ENCODE data around the gene DENND2A.
"Not testable (repeated sequence)": the region's sequence is repeated elsewhere in the genome, so short reads cannot be mapped to it uniquely, and the experiment has no call there.

DENND2A gene

DNA sequence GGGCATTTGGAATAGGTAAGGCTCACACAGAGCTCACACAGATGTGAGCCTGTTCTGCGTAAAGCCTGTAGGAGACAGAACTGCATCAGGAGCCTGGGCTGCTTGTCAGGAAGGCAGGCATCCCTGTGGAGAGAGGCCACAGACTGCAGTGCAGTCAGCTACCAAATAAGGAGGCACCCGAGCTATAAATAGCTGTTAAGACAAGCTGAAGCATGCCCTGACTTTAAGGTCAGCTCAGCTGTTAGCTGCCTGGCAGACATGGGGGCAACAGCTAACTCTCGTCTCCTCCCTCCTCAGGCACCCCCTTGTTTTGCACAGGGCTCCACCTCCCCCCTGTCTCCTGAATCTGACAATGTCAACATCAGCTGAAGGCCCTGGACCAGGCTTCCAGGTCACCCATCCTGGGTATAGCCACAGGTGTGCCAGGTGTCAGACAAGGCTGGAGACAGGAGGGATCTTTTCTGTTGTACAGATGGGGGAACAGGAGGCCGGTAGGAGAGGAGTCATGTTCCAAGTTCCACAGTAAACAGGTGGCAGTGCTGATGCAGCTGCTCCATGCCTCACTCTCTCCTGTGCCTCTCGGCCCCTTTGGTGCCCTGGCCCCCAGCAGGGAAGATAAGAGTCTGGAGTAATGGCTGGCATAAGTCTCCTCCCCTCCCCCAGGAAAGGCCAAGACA lies 133.7 kb downstream of the DENND2A start:
- Histone ChIP-seq H3K4me1 (ENCODE audit: insufficient read depth, low read length) (peaks cover 11% of the 10 kb centered on the region; the same call in 1 of the 2 replicates), H3K9me3 (ENCODE audit: control insufficient read depth, insufficient read depth, low read length) (no peaks in the 10 kb centered on the region), H3K9ac (ENCODE audit: low read depth, low read length) (no peak overlapping the region), H3K36me3 (ENCODE audit: insufficient read depth, low read length) (no peaks in the 10 kb centered on the region)

DNA sequence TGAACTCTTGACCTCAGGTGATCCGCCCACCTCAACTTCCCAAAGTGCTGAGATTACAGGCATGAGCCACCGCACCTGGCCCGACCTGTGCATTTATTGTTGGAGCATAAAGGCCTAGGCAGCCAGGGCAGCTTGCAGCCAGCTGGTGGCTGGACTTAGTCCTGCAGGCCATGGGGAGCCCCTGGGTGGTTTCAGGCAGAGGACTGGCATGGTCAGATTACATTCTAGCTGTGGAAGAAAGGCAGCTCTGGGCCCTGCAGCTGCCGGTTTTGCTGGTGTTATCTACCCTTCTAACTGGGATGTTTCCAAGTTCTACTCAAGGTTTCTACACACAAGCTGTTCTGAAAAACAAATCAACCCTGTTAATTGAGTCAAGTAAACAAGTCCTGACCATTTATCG lies 138.6 kb downstream of the DENND2A start:
- H3K9ac ChIP-seq (ENCODE audit: low read depth, low read length), result no peak overlapping the region
- H3K36me3 ChIP-seq (ENCODE audit: insufficient read depth, low read length), result no peaks in the 10 kb centered on the region
- H3K9me3 ChIP-seq (ENCODE audit: control insufficient read depth, insufficient read depth, low read length), result no peaks in the 10 kb centered on the region

DNA sequence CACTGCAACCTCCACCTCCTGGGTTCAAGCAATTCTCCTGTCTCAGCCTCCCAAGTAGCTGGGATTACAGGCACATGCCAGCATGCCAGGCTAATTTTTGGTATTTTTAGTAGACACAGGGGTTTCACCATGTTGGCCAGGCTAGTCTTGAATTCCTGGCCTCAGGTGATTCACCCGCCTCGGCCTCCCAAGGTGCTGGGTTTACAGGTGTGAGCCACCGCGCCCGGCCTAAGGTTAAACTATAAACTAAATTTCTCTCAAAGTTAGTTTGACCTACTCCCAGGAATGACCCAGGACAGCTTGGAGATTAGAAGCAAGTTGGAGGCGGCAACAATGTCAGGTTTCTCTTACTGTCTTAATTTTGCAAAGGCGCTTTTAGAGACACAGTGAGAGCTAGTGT lies 142.8 kb downstream of the DENND2A start:
- H3K36me3 ChIP-seq (ENCODE audit: insufficient read depth, low read length); H3K4me1 ChIP-seq (ENCODE audit: insufficient read depth, low read length); H3K9me3 ChIP-seq (ENCODE audit: control insufficient read depth, insufficient read depth, low read length); H3K9ac ChIP-seq (ENCODE audit: low read depth, low read length): not testable (repeated sequence)

More for the DNA sequence above, 138.6 kb downstream of the DENND2A start:
- H3K4me1 ChIP-seq (ENCODE audit: insufficient read depth, low read length), result peaks cover 8% of the 10 kb centered on the region; the same call in 1 of the 2 replicates

DNA sequence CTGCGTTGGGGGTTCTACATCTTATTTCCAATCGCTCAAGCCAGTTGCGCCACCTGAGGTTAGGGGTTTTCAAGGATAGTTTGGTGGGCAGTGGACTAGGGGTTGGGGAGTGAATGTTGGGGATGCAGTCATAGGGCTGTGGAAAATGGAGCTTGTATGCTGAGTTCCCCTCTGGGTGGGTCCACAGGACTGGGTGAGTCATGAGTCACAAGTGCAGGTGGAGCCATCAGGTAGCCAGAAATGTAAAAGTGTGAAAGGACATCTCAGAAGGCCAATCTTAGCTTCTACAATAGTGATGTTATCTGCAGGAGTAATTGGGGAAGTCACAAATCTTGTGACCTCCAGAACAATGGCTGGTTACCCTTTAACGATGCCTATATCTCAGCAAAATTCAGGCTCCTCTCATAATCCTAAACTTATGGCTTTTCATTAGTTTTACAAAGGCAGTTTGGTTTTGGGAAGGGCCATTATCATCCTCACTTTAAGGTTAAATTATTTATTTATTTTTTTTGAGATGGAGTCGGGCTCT lies 143.3 kb downstream of the DENND2A start:
- Histone ChIP-seq H3K9me3 (ENCODE audit: control insufficient read depth, insufficient read depth, low read length) (no peaks in the 10 kb centered on the region), H3K4me1 (ENCODE audit: insufficient read depth, low read length) (no peaks in the 10 kb centered on the region), H3K9ac (ENCODE audit: low read depth, low read length) (no peak overlapping the region), H3K36me3 (ENCODE audit: insufficient read depth, low read length) (no peaks in the 10 kb centered on the region)

DNA sequence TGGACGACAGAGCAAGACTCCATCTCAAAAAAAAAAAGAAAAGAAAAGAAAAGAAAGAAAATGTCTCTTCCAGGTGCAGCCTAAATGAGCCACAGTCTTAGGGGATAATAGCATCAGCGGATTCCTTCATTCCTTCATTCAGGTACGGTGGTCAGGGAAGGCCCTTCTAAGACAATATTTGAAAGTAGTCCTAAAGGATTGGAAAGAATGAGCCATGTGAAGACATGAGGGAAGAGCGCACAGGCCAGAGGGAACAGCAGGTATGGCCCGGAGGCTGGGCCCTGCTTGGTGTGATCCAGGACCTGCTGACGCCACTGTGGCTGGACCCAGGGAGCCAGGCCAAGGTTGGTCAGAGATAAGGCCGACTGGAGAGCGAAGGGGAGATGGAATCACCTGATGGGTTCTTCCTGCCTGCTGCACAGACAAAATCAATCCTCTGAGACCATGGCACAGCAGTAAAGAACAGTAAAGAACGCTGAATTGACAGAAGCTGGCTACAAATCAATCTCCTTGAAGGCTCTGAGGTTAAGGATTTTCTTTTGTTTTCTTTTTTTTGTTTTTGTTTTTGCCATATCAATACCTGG lies 145.0 kb downstream of the DENND2A start:
- H3K4me1 ChIP-seq (ENCODE audit: insufficient read depth, low read length), result no peaks in the 10 kb centered on the region
- no peaks in the 10 kb centered on the region for H3K36me3 ChIP-seq (ENCODE audit: insufficient read depth, low read length)
- no peak overlapping the region for H3K9ac ChIP-seq (ENCODE audit: low read depth, low read length)
- no peaks in the 10 kb centered on the region for H3K9me3 ChIP-seq (ENCODE audit: control insufficient read depth, insufficient read depth, low read length)

DNA sequence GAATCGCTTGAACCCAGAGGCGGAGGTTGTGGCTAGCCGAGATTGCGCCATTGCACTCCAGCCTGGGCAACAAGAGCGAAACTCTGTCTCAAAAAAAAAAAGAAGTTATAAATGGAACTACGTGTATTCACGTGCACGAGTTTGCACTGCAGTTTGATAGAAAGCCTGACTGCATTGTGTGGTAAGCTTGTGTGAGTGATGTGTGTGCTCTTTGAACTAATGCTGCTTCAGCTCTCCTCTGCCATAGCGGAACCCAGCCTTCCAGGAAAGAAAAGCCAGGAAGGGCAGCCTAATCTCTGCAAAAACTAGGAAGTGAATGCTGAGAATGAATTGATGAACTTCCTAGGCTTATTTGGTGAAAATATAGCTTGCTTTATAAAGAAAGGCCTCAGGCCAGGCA lies 145.7 kb downstream of the DENND2A start:
- no peaks in the 10 kb centered on the region for H3K4me1 ChIP-seq (ENCODE audit: insufficient read depth, low read length)
- H3K9me3 ChIP-seq (ENCODE audit: control insufficient read depth, insufficient read depth, low read length), result no peaks in the 10 kb centered on the region
- H3K9ac ChIP-seq (ENCODE audit: low read depth, low read length), result no peak overlapping the region
- H3K36me3 ChIP-seq (ENCODE audit: insufficient read depth, low read length), result no peaks in the 10 kb centered on the region

DNA sequence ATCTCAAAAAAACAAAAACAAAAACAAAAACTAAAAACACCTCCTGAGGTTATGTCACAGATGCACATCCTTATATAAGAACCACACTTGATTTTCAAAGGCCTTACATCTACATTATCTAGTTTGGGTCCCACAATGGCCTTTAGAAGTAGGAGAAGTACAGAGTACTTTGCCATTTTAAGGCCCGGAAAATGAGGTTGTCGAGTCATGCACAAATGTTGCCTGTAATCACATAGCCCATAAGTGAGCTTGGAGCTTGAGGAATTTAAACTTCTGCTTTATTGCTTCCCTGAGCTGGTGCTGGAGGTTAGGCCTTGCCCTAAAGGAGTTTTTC lies 151.6 kb downstream of the DENND2A start:
- no peaks in the 10 kb centered on the region for H3K9me3 ChIP-seq (ENCODE audit: control insufficient read depth, insufficient read depth, low read length)

DNA sequence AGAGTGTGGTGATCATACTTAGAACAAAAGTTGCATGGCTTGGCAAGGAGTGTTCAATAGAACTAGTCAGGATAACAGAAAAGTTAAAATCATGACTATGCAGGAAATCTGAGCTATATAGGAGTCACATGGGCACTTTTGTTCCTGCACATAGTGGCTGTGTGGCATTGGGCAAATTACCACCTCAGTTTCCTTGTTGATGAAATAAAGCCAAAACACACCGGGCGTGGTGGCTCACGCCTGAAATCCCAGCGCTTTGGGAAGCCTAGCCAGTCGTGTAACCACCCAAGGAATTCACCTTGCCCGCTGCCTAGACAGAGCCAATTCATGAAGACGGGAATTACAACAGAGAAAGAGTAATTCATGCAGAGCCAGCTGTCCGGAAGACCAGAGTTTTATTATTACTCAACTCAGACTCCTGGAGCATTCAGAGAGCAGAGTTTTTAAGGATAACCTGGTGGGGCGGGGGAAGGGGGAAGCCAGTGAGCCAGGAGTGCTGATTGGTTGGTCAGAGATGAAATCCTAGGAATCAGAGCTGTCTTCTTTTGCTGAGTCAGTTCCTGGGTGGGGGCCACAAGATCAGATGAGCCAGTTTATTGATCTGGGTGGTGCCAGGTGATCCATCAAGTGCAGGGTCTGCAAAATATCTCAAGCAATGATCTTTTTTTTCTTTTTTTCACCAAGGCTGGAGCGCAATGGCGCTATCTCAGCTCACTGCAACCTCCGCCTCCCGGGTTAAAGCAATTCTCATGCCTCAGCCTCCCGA lies 154.9 kb downstream of the DENND2A start:
- H3K9me3 ChIP-seq (ENCODE audit: control insufficient read depth, insufficient read depth, low read length), result no peaks in the 10 kb centered on the region
- H3K9ac ChIP-seq (ENCODE audit: low read depth, low read length), result no peak overlapping the region

More for the DNA sequence above, 151.6 kb downstream of the DENND2A start:
- Histone ChIP-seq H3K9ac (ENCODE audit: low read depth, low read length) (no peak overlapping the region), H3K36me3 (ENCODE audit: insufficient read depth, low read length) (no peaks in the 10 kb centered on the region), H3K4me1 (ENCODE audit: insufficient read depth, low read length) (peaks cover 16% of the 10 kb centered on the region)

DNA sequence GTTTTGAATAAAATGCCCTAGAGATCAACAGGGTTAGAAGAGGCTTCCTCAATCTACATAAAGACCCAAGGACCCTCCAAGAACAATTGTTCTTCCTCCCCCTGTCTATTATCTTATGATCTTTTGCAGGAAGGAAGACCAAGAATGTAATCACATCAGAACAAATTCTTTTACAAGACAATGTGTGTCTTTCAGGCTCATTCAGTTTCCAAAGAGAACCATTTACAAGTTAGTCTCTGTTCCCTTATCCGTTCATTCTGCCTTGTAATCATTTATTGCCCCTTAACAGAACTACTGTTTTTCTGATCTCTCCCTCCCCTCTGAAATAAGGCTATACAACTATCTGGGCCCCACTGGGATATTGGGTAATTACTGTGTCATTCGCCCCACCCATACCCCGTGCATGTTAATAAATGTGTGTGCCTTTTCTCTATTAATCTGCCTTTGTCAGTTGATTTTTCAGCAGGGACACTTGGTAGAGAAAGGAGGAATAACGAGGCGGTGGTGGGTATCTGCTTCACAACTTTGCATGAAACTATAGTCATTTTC lies 155.6 kb downstream of the DENND2A start:
- H3K36me3 ChIP-seq (ENCODE audit: insufficient read depth, low read length), result no peaks in the 10 kb centered on the region
- no peaks in the 10 kb centered on the region for H3K9me3 ChIP-seq (ENCODE audit: control insufficient read depth, insufficient read depth, low read length)
- H3K9ac ChIP-seq (ENCODE audit: low read depth, low read length), result no peak overlapping the region
- peaks cover 24% of the 10 kb centered on the region for H3K4me1 ChIP-seq (ENCODE audit: insufficient read depth, low read length)

More for the DNA sequence above, 154.9 kb downstream of the DENND2A start:
- Histone ChIP-seq H3K36me3 (ENCODE audit: insufficient read depth, low read length) (no peaks in the 10 kb centered on the region), H3K4me1 (ENCODE audit: insufficient read depth, low read length) (peaks cover 24% of the 10 kb centered on the region)

DNA sequence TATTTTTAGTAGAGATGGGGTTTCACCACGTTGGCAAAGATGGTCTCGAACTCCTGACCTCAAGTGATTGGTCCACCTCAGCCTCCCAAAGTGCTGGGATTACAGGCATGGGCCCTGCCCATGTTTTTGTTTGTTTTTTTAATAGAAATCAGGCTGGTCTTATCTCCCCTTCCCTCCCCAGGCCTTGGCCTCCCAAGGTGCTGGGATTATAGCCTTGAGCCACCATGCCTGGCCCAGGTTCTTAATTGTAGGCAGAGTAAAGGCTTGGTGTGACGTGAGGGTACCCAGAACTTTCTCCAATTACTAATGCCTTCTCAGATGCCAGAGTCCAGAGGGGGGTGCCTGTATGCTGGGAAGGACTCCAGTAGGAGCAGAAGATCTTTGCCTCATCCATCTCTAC lies 156.1 kb downstream of the DENND2A start:
- Histone ChIP-seq H3K9me3 (ENCODE audit: control insufficient read depth, insufficient read depth, low read length) (no peaks in the 10 kb centered on the region), H3K9ac (ENCODE audit: low read depth, low read length) (no peak overlapping the region), H3K4me1 (ENCODE audit: insufficient read depth, low read length) (peaks cover 24% of the 10 kb centered on the region), H3K36me3 (ENCODE audit: insufficient read depth, low read length) (no peaks in the 10 kb centered on the region)

DNA sequence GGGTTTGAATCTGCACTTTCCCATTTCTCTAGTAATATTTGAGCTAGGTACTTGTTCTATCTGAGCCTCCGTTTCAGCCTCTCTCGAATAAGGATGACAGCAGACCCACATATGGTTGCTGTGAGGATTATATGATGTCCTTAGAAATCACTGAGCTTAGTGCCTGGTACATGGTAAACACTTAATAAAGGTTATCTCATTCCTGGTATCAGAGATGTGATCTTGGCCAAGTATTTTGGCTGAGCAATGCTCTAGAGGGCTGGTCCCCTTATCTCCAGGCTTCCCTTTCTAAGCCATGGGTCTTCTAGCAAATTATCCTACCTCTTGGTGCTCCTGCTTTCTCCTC lies 160.9 kb downstream of the DENND2A start:
- H3K9me3 ChIP-seq (ENCODE audit: control insufficient read depth, insufficient read depth, low read length), result no peaks in the 10 kb centered on the region
- H3K9ac ChIP-seq (ENCODE audit: low read depth, low read length), result peak overlapping the region; percentile 95
- H3K36me3 ChIP-seq (ENCODE audit: insufficient read depth, low read length), result no peaks in the 10 kb centered on the region
- peaks cover 10% of the 10 kb centered on the region for H3K4me1 ChIP-seq (ENCODE audit: insufficient read depth, low read length)

DNA sequence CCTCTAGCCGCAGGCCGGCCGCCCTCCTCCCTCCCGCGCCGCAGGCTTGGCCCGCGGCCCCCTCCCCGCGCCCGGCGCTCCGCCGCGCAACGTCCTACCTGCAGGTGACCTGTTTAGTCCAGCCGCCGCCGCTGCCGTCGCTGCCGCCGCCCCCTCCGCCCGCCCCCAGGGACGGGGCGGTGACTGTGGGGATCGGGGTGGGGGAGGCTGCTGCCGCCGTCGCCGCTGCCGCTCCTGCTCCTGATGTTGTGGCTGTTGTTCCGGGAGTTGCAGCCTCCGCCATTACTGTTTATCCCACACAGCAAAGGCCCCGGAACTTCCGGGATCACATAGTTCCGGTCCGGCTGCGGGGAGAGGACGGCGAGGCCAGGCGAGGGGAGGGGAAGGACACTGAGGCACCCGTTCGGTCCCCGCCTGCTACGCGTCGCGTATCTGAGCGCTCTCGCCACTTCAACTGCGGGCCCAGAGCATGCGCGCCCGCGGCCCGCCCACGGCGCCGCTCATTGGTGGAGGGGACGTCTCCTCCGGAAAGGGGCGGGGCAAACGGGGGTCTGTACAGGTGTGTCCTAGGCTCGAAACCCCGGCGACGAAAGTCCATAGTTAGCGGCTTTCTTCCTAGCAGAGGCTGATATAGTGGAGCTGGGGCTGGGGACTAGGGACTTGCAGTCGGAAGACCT lies 161.4 kb downstream of the DENND2A start, which contains the start of gene MKRN1:
Gene MKRN1 (minus strand): TSS at position 444 of the 677 bp plus-strand sequence. CDS start 161 bp downstream, at position 283.
- Histone ChIP-seq H3K36me3 (ENCODE audit: insufficient read depth, low read length) (no peaks in the 10 kb centered on the region), H3K9me3 (ENCODE audit: control insufficient read depth, insufficient read depth, low read length) (no peaks in the 10 kb centered on the region), H3K4me1 (ENCODE audit: insufficient read depth, low read length) (peaks cover 10% of the 10 kb centered on the region), H3K9ac (ENCODE audit: low read depth, low read length) (peak within 1 kb of the TSS; percentile 95)

DNA sequence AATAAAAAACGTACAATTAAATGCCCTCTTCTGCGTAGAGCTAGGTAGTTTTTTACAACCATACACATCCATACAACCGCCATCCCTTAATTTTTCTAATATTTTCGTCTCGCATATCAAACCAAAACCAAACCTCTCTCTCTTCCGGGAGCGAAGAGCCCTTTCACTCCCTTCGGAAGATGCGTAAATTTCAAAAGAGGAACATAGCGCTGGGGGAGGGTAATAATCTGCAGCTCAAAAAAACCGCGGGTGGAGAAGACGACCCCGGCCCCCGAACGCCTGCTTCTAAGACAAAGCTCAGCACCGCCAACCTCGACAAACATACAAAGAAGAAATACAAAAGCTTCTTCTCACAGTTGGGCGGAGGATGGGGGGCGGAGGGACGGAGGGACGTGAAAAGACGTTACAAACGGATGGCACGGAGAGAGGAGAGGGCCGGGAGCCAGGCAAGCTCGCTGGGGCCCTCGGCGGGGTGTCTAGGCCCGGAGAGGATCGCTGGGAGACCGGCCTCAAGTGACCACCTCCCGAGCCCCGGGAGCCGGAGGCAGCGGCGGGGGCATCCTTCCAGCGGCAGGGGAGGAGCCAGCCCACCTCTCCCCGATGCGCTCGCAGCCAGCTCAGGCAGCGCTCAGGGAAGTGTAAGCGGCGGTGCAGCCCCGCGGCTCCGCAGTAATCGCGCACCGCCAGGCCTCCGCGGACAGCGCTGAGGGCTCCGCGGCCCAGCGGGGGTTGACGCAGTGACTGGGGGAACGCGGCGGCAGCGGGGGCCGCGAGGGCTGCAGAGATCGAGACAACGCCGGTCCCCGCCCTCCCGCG lies 162.2 kb downstream of the DENND2A start:
- peak overlapping the region; percentile 95 for H3K9ac ChIP-seq (ENCODE audit: low read depth, low read length)
- no peaks in the 10 kb centered on the region for H3K36me3 ChIP-seq (ENCODE audit: insufficient read depth, low read length)
- no peaks in the 10 kb centered on the region for H3K9me3 ChIP-seq (ENCODE audit: control insufficient read depth, insufficient read depth, low read length)
- H3K4me1 ChIP-seq (ENCODE audit: insufficient read depth, low read length), result peaks cover 3% of the 10 kb centered on the region; the same call in 1 of the 2 replicates
